Measurements from ENCODE around the gene PXDN.
"Not testable (repeated sequence)": the region's sequence is repeated elsewhere in the genome, so short reads cannot be mapped to it uniquely, and the experiment has no call there.

The PXDN gene

GRCh38 chr2:1723397-1724042 lies 20.8 kb downstream of the PXDN start:
- no peak for DNase-seq (ENCODE audit: low spot score)

GRCh38 chr2:1722692-1723091 lies 21.6 kb downstream of the PXDN start:
- DNase-seq (ENCODE audit: low spot score) = no peak

- no peak for DNase-seq (ENCODE audit: low spot score)
Observed at GRCh38 chr2:1721706-1722646, 22.3 kb downstream of the PXDN start.

GRCh38 chr2:1718339-1719220 lies 25.7 kb downstream of the PXDN start:
- DNase-seq (ENCODE audit: low spot score) = no peak

GRCh38 chr2:1717113-1717512 lies 27.2 kb downstream of the PXDN start:
- DNase-seq (ENCODE audit: low spot score) = peak; percentile 84

- no peak for DNase-seq (ENCODE audit: low spot score)
Observed at GRCh38 chr2:1716441-1716840, 27.9 kb downstream of the PXDN start.

- not testable (repeated sequence) for DNase-seq (ENCODE audit: low spot score)
Observed at GRCh38 chr2:1716014-1716305, 28.4 kb downstream of the PXDN start.

GRCh38 chr2:1715184-1716013 lies 28.9 kb downstream of the PXDN start:
- DNase-seq (ENCODE audit: low spot score) = no peak

GRCh38 chr2:1714291-1715064 lies 29.8 kb downstream of the PXDN start:
- DNase-seq (ENCODE audit: low spot score) = no peak

GRCh38 chr2:1713839-1714236 lies 30.5 kb downstream of the PXDN start:
- DNase-seq (ENCODE audit: low spot score) = no peak

- no peak for DNase-seq (ENCODE audit: low spot score)
Observed at GRCh38 chr2:1713142-1713838, 31.0 kb downstream of the PXDN start.

- no peak for DNase-seq (ENCODE audit: low spot score)
Observed at GRCh38 chr2:1709946-1710560, 34.3 kb downstream of the PXDN start.

GRCh38 chr2:1709335-1709605 lies 35.0 kb downstream of the PXDN start:
- no peak for DNase-seq (ENCODE audit: low spot score)

- DNase-seq (ENCODE audit: low spot score) = no peak
Observed at GRCh38 chr2:1708476-1709334, 35.6 kb downstream of the PXDN start.

- peak; percentile 31 for DNase-seq (ENCODE audit: low spot score)
Observed at GRCh38 chr2:1707771-1708418, 36.4 kb downstream of the PXDN start.

- DNase-seq (ENCODE audit: low spot score) = not testable (repeated sequence)
Observed at GRCh38 chr2:1706089-1706841, 38.0 kb downstream of the PXDN start.

- no peak for DNase-seq (ENCODE audit: low spot score)
Observed at GRCh38 chr2:1705557-1706076, 38.7 kb downstream of the PXDN start.
